Measurements from ENCODE around the gene HGS. TPM values are rescaled to one million over a fixed set of nuclear protein-coding genes. Genes with fewer than 3 reads are reported as not detected.

The HGS gene
- total RNA-seq, 1 donor from 2014 or later, result 40.3 TPM

- ATAC-seq (no peak), DNase-seq (ENCODE audit: low spot score) (no peak)
Measured at GRCh38 chr17:81715872-81716673, 32.3 kb downstream of the HGS start.

GRCh38 chr17:81716674-81716996 lies 32.8 kb downstream of the HGS start:
- DNase-seq (ENCODE audit: low spot score) (no peak), ATAC-seq (no peak)

GRCh38 chr17:81717049-81717765 lies 33.4 kb downstream of the HGS start:
- DNase-seq (ENCODE audit: low spot score) (no peak), ATAC-seq (no peak)

GRCh38 chr17:81717766-81718089 lies 33.9 kb downstream of the HGS start:
- no peak for DNase-seq (ENCODE audit: low spot score)

GRCh38 chr17:81719410-81720266 lies 35.8 kb downstream of the HGS start:
- peak; percentile 3 for ATAC-seq
- no peak for DNase-seq (ENCODE audit: low spot score)

More at GRCh38 chr17:81717766-81718089, 33.9 kb downstream of the HGS start:
- ATAC-seq, result no peak

GRCh38 chr17:81720267-81721071 lies 36.7 kb downstream of the HGS start:
- ATAC-seq, result no peak
- DNase-seq (ENCODE audit: low spot score), result no peak

- DNase-seq (ENCODE audit: low spot score) (peak; percentile 99), ATAC-seq (peak; percentile 82)
Measured at GRCh38 chr17:81722184-81723120, 38.6 kb downstream of the HGS start.

- ATAC-seq, result no peak
Measured at GRCh38 chr17:81723651-81724209, 39.9 kb downstream of the HGS start.

GRCh38 chr17:81725439-81725838 lies 41.6 kb downstream of the HGS start:
- no peak for DNase-seq (ENCODE audit: low spot score)
- ATAC-seq, result no peak

More at GRCh38 chr17:81723651-81724209, 39.9 kb downstream of the HGS start:
- DNase-seq (ENCODE audit: low spot score), result no peak

GRCh38 chr17:81726004-81726403 lies 42.2 kb downstream of the HGS start:
- ATAC-seq, result no peak
- no peak for DNase-seq (ENCODE audit: low spot score)

- ATAC-seq (peak; percentile 71), DNase-seq (ENCODE audit: low spot score) (peak; percentile 91)
Measured at GRCh38 chr17:81727324-81728031, 43.7 kb downstream of the HGS start.

- DNase-seq (ENCODE audit: low spot score) (peak; percentile 85), ATAC-seq (peak; percentile 84)
Measured at GRCh38 chr17:81733507-81734404, 49.9 kb downstream of the HGS start.

- ATAC-seq, result peak; percentile 28
- peak; percentile 76 for DNase-seq (ENCODE audit: low spot score)
Measured at GRCh38 chr17:81734405-81735263, 50.8 kb downstream of the HGS start.

- ATAC-seq, result peak; percentile 73
- peak; percentile 84 for DNase-seq (ENCODE audit: low spot score)
Measured at GRCh38 chr17:81735264-81736102, 51.7 kb downstream of the HGS start.

- no peak for DNase-seq (ENCODE audit: low spot score)
- ATAC-seq, result no peak
Measured at GRCh38 chr17:81737947-81738800, 54.4 kb downstream of the HGS start.
